HG03066 (cell line): ENCODE measurements around the gene CHD1L.
"Not testable (repeated sequence)": the region's sequence is repeated elsewhere in the genome, so short reads cannot be mapped to it uniquely, and the experiment has no call there.

Experiments
- ATAC-seq: cut with Tn5 transposase; IDR thresholded peaks from one replicate; pipeline ENCODE4 v1.9.1; 2021; ENCODE audit warnings: low read depth; ENCODE audit not compliant: unreplicated experiment

The CHD1L gene

DNA sequence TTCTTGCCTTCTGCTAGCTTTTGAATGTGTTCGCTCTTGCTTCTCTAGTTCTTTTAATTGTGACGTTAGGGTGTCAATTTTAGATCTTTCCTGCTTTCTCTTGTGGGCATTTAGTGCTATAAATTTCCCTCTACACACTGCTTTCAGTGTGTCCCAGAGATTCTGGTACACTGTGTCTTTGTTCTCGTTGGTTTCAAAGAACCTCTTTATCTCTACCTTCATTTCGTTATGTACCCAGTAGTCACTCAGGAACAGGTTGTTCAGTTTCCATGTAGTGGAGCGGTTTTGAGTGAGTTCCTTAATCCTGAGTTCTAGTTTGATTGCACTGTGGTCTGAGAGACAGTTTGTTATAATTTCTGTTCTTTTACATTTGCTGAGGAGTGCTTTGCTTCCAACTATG, 11.5 kb upstream of the CHD1L start:
- not testable (repeated sequence) for ATAC-seq

DNA sequence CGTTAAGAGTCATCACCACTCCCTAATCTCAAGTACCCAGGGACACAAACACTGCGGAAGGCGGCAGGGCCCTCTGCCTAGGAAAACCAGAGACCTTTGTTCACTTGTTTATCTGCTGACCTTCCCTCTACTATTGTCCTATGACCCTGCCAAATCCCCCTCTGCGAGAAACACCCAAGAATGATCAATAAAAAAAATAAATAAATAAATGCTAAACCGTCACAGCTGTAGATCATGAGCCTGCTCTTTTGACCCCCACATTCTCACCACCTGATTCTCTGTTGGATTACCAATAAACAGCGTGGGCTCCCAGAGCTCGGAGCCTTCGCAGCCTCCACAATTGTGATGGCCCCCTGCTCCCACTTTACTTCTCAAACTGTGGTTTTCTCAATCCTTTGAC, 8.6 kb upstream of the CHD1L start:
- not testable (repeated sequence) for ATAC-seq

- ATAC-seq = no peak
Measured at GRCh38 chr1:147235822-147236221, 6.7 kb upstream of the CHD1L start.

DNA sequence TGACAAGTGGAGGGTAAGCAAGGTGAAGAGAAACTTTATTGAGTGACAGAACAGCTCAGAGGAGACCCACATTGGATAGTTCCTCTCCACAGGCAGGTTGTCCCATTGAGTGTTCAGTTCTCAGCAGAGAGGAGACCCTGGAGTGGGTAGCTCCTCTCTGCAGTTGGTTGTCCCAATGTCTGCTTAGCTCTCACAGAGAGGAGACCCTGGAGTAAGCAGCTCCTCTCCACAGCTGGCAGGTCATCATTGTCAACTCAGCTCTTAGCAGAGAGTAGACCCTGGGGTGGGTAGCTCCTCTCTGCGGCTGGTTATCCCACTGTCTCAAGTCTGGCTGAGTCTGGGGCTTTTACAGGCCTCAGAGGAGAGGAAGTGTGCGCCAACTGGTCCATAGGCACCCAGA, 6.0 kb upstream of the CHD1L start:
- ATAC-seq = no peak

DNA sequence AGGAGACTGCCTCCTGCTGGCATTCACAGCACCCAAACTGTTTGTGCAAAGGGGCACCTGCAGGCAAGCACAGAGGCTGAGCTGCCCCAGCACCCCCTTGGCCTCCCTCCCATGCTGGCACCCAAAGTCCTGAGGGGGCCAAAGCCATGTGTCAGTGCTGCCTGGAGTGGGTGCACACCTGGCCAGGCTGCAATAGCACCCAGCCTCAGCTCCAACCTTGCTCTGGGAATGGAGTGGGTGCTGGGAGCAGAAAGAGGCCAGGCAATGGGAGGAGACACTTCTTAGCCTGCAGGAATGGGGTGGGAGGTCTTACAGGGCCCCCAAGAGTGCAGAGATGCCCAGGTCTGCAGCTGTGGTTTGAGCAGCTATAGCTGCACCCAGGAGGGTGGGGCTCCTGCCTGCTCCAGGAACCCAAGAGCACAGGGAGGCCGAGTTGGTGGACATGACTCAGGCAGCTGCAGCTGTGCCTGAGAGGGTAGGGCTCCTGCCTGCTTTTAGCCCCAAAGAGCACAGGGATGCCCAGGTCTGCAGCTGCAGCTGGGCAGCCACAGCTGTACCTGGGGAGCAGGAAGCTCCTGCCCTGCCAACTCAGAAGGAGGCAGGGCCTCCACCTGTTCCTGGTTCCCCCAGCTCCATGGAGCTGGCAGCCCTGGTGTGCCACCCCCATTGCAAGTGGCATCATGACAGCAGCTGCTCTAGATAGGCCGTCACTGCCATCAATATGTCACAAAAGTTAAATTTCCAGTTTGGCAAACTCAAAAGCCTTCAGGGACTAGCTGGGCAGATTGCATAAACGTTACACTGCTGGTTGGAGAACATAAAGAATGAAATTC, 5.3 kb upstream of the CHD1L start:
- ATAC-seq = no peak

DNA sequence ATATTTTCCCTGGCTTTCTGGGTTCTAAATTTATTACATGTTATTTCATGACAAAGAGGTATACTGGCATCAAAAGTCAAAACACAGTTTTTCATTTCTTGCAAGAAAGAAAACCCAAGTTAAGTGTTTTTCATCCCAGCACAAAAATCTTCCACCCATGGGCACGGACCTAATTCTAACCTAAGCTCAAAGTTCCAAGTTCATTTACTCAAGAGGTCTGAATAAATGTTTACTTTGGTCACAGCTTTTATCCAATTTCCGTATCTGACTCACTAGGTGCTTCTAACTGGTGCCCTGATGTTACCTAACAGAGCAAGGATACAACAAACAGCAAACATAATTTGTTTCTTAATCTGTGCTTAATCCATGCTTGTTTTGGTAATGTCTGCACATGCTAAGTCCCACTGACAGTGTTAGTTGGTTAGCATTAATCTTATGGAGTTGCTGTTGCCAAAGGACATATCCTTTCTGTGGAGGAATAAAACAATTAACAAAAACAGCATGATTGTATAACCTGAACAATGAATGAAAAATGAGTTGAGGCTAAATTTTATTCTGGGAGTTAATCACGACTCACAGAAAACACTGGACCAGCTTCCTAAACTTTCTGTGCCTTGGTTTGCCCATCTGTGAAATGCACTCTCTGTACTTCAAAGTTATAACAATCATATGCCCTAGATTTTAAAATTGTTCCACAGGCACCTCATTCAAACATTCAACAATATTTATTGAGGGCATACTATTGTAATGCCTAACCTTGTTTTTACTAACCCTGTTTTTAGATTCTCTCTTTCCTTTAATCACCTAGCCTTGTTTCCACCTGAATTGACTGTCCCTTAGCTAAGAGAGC, 4.2 kb upstream of the CHD1L start:
- no peak for ATAC-seq

- ATAC-seq = no peak
Measured at GRCh38 chr1:147238925-147239820, 3.3 kb upstream of the CHD1L start.

GRCh38 chr1:147240131-147240721, 2.3 kb upstream of the CHD1L start:
- not testable (repeated sequence) for ATAC-seq

DNA sequence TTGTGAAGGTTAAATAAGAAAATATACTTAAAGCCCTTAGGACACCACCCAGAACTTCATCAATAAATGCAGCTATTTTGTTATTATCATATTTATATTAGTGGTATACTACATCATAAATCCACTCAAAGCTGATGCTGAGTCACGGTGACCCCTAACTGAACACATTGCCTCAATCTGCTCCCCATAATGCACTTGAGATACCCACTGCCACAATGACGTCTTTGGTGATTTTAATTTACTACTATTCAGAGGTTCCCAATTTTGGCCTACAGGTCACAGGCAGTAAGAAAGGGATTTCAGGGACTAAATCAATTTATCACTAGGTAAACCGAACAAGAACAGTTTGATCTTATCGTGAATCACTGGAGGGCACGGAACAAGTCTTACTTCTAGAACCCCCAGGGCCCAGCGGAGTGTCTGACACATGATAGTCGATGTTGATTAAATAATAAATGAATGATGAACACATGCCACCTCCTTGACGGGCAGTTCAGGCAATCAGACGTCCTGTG, 493 bp upstream of the CHD1L start:
- no peak for ATAC-seq

DNA sequence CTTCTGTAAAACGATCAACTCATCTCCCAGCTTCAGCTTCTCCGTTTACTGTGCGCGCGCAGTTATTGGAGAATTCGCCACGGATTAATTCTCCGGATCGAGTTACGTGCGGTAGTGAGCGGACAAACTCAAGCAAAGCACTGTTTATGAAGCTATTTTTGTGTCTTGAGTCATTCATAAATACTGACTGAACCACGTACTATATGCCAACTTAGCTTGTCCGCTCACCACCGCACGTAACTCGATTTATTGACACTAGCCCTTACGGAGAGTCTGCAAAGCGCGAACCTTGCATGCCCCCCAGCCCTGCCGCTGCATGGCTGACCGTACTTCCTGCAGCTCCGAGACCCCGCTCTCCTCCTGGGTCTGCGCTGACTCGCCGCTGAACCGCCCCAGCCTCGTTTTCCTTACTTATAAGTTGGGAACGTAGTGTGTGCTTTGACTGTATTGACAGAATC, 773 bp downstream of the CHD1L start:
- ATAC-seq = peak; percentile 25

GRCh38 chr1:147243841-147244240, 1.4 kb downstream of the CHD1L start:
- ATAC-seq = no peak

DNA sequence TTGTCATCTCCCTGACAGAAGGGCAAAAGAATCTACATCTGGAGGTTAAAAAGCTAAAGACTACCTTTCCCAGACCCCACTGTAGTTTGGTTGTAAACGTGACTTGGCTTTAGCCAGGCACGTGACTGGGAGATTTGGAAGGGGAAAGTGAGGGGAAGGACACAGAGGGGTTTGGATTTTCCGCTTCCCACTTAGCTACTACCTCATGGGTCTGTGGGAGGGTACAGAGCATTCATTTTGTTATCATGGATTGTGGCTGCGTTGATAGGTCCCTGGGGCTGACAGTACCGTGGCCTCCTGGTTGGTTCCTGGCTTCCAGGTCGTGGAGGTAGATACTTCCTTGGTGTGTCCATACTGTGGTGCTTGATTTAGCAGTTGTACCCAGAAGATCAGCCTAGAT, 2.6 kb downstream of the CHD1L start:
- no peak for ATAC-seq

DNA sequence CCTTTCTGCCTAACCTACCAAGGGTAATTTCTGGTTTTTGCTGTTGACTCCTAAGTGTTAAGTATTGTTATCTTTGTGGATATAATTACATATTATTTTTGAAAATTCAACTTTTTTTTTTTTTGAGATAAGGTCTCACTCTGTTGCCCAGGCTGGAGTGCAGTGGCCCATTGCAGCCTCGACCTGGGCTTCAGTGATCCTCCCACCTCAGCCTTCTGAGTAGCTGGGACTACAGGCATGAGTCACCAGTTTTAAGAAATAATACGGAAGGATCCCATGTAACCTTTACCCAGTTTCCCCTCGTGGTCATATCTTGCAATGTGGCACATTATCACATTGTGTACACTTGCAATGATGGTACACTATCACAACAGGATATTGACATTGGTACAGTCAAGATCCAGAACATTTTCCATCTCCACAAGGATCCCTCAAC, 3.1 kb downstream of the CHD1L start:
- ATAC-seq = no peak

GRCh38 chr1:147246044-147246690, 3.7 kb downstream of the CHD1L start:
- no peak for ATAC-seq

- no peak for ATAC-seq
Measured at GRCh38 chr1:147246910-147247655, 4.6 kb downstream of the CHD1L start.

DNA sequence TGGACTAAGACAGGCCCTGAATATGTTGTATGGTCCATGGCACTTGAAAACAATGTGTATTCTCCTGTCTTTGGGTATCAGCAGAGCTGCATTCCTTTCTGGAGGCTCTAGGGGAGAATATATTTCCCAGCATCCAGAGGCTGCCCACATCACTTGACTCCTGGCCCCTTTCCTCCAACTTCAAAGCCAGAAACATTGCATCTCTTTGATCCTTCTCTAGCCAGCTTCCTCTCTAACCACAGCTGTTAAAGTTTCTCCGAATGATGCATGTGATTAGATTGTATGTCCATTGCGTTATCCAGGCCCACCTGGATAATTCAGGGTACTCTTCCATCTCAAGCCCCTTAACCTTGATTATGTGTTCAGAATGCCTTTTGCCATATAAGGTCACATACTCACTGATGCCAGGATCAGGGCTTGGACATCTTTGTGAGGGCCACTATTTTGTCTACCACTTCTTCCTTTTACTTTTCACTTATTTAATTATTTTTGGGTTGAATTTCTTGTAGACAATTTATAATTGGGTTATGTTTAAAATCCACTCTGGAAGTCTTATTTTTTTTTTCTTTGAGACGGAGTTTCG, 5.3 kb downstream of the CHD1L start:
- ATAC-seq = no peak

DNA sequence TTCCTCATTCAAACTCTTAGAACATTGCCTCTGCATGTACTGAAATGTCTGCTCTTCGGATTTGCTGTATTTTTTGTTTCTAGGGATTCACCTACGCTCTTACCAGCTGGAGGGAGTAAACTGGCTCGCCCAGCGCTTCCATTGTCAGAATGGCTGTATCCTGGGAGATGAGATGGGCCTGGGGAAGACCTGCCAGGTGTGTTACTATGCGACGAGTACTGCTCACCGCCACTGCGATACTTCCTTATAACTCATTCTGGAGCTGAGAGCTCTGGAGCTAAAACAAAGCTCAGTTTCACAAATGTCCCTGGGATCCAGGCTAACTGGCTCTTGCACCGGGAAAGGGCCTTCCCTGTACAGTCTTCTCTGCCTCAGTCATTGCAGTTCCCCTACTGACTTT, 10.1 kb downstream of the CHD1L start:
- ATAC-seq = no peak

- ATAC-seq = no peak
Measured at GRCh38 chr1:147260956-147261355, 18.5 kb downstream of the CHD1L start.
